GM21737 (cell line): ENCODE data around the gene SEC22A.

Experiments
- ATAC-seq: cut with Tn5 transposase; IDR thresholded peaks from one replicate; pipeline ENCODE4 v1.9.1; 2021; ENCODE audit warnings: mild to moderate bottlenecking, moderate library complexity; ENCODE audit not compliant: unreplicated experiment

SEC22A gene

DNA sequence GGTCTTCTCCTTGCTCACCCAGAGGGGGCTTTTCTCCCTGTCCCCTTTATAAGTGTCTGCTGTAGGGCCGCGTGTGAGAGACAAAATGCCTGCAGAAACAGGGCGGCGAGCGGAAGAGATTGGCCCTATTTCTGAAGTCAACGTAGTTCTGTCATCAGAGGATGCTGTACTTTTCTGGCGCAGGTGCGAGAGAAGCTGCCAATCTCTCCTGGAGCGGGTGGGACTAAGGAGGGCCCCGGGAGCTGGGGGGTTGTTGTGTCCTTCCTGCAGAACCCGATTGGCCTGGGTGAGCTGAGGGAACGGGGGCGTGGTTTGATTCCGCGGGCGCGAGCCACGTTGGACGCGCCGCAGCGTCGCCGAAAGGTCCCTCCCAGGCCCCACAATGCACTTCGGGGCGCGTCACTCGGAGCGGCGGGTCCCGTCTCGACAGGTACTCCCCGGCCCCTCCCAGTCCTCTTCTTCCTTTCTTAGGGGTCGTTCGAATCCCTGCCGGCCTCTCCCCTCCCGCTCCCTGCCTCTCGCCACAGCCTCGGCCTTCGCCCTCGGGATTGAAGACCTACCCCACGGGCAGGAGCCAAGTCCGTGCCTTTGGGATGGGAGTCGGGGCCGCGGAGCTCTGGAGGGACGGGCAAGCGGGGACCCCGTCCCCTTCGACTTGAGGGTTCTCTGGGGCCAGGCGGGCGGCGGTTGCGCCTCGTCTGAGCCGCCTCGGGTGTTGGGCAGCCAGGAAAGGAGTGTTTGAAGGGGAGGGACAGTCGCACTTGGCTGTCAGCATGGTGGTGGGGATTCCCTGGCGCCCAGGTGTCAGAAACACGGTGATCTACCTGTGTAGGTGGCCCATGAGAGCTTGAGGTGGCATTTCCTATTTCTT, at the start of gene SEC22A:
Gene SEC22A (plus strand): TSS at position 387 of the 871 bp plus-strand sequence. CDS start 7,275 bp downstream, outside the sequence.
- ATAC-seq: peak; percentile 98

GRCh38 chr3:123152687-123153086, 49.1 kb upstream of the SEC22A start:
- ATAC-seq: no peak

DNA sequence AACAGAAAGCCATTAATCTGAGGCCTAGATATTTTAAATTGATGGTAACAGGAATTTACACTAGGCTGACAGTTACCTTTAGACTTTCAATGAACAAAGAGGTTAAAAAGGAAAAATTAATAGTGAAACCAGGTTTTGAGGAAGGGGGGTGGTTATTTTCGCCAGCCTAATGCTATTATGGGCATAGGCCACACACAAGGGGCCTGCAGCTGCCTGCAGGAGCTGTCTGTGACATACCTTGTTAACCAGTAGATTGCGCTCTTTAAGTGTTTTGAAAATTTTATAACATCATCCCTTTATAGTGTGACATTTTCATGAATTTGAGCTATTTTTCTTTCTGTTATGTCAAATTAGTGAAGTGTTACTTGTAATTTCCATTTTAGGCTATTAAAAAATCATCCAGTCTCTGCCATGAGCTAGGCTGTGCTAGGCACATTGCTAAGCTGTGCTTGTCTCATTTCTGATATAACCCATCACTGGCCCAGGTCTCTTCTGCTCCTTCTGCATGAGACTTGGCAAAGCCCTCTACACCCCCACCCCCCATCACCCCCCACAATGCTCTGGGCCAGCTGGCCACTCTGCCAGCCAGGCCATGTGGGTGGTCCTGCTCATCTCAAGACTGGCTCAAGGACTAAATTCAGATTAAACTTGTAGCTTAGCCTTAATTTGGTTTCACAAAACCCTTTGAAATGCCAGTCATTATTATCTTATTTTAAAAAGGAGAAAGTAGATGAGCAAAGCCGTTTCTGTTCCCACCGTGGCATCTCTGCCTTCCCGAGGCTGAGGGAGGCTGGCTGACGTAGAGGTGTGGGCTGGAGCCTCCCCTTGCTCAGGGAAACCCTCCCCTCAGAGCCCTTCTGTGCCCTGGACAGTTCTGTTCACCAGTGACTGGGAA, 48.4 kb upstream of the SEC22A start:
- ATAC-seq: no peak

DNA sequence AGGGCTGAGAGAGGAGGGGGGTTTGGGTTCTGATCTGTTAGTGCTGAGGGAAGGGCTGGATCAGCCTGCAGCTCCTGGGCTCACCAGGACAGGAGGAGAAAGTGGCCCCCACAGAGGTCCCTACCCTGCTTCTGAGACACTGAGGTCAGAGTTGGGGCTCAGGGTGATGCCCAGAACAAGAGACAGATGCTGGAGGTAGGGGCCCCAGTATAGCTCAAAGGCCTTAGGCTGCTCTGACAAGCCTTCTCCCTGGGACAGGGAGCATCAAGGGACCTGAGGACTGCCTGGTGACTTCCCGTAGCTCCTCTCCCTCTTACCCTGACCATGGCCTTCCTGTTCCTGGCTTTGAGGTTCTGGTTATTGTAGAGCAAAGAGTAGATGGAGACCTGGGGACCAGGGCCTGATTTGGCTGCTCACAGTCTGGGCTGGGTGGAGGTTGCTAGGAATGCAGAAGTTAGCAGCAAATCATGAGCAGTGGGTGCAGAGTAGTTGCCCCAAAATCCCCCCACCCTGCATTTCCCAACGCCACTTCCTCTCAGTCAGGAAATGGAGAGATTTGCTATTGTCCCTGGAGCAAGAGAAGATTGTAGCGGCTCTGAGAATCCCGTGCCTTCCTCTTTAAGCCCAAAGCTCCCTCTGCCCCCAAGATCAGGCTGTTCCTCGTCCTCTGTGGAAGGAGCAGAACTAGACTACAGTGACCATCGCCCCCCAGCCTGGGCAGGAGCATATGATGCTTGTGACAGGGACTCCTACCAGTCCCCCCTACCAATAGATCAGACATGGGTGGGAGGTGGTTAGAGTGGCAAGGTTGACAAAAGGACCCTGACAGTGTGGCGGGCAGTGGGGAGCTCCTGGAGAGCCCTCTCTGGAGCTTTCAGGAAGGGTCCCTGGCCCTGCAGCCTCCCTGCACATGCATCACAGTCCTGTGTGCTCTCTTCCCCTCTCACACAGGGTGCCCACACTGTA, 47.4 kb upstream of the SEC22A start:
- ATAC-seq: no peak

GRCh38 chr3:123155471-123156011, 46.2 kb upstream of the SEC22A start:
- ATAC-seq: no peak

DNA sequence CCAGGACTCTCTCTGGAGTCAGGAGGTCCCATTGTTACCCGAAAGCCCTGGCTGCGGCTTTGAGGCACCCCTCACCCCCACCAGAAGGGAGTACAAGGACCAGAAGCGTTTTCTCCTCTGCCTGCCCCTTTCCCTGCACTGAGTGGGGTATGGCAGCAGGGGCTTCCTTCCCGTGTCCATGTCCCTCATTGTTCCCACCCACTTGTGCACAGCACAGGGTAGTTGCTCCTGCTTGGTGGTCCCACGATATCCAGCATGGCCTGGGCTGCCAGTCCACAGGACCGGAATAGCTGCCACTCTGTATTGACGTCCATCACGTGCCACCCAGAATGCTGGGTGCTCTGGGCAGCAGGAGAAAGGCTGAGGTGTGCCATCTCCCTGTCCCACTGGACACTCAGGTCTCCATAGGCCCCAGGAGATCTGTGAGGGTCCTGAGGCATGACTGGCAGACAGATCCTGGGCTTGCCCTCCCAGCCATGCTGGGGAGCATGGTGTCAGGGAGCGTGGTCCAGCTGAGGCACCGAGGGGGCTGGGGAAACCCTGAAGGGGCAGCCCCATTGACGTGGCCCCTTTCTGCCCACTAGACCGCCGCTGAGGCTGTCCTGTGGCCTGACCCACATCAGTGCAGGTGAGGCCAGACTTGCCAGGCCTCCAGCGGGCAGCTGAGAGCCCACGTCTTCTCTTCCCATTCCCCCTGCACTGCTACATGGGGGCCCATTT, 45.3 kb upstream of the SEC22A start:
- ATAC-seq: no peak

- ATAC-seq: no peak
Measured at GRCh38 chr3:123157209-123157597, 44.5 kb upstream of the SEC22A start.

DNA sequence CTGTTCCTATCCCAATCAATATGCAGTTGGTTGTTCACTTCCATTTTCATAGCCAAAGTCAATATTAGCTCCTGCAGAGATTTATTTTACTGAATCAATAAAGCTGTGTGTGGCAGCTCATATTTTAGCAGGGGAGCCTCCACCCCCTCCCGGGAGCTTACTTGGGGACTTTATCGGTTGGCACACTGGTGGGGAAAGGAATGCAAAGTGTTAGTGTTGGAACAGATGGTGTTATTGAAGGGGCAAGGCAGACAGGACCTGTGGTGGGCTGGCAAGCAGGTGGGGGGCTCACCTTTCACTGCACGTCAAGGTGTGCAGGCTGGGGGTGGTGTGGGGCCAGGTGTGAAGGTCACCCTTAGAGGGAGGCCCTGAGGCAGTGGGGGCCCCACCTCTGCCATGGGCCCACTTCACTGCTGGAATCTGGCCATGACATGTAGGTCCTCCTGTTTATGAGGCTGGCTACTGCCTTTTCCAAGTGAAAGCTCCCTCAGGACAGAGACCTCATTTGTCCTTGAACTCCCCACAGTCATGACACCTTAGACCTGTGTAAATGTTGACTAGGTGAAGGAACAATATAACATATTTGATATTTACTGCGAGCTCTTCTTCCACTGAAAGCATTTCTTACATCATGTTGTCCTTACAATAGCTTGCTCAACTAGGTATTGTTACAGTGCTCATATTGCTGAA, 44.0 kb upstream of the SEC22A start:
- ATAC-seq: no peak

DNA sequence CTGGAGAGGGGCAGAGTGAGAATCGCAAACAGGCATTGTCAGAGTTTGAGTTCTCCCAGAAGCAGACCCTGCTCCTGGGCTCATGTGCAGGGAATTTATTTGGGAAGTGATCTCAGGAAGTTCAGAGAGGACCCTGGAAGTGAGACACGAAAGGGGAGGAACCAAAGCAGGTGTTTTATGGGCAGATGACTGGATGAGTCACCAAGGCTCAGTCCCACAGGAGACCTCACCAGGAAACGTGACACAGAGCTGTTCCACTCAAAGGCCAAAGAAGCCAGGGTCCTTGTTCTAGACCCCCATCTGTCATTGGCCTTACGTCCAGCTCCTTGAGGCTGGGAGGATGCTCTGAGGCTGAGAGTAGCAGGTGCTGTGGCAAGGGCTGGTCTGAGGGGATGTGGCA, 43.4 kb upstream of the SEC22A start:
- ATAC-seq: no peak

GRCh38 chr3:123158899-123159390, 42.8 kb upstream of the SEC22A start:
- no peak for ATAC-seq

DNA sequence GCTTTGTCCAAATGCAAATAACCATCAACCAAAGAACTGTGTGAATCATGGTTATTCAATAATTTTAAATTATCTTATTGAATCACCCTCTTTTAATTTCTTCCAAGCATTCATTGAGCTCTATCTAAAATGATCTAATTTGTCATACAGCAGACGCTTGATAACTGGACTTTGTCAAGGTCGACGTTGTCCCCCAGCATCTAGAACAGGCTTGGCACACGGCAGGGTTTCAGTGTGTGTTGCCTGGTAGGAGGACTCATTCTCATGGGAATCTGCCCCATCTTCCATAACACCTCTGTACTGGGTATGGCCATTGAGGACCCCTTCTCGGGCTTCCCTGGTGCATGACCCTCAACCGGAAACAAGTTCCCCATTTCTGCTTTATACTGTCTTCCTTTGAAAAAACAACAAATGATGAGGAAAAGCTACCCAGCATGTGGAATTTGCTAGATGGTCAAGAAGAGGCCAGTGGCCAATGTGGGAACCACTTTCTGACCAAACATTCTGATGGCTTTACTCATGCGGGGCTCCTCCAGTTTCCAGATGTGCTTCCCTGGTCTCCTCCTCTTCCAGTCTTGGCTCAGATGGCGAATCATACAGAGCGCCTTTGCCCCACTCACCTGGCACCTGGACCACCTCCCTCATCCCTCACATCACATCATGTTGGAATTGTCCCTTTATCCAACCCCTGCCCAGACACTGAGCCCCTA, 41.7 kb upstream of the SEC22A start:
- ATAC-seq: no peak

- ATAC-seq: no peak
Measured at GRCh38 chr3:123161167-123161566, 40.6 kb upstream of the SEC22A start.

GRCh38 chr3:123163141-123163540, 38.6 kb upstream of the SEC22A start:
- no peak for ATAC-seq

GRCh38 chr3:123165163-123165562, 36.6 kb upstream of the SEC22A start:
- no peak for ATAC-seq

GRCh38 chr3:123167686-123168085, 34.1 kb upstream of the SEC22A start:
- ATAC-seq: no peak

DNA sequence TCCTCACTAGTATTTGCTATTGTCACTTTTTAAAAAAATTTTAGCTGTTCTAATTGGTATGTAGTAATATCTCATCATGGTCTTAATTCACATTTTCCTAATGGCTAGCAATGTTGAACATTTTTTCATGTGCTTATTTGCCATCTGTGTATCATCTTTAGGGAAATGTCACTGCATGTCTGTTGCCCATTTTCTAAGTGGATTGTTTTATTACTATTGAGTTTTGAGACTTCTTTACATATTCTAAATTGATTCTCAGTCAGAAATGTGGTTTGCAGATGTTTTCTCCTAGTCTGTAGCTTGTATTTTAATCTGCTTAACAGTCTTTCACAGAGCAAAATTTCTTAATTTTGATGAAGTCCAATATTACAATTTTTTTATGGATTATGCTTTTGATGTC, 33.6 kb upstream of the SEC22A start:
- no peak for ATAC-seq

GRCh38 chr3:123168605-123169004, 33.1 kb upstream of the SEC22A start:
- ATAC-seq: no peak

- no peak for ATAC-seq
Measured at GRCh38 chr3:123169492-123169929, 32.2 kb upstream of the SEC22A start.
